Stomach smooth muscle (tissue), 2 donors: Measurements from ENCODE around the gene CTSO.

Experiments used
- H3K27ac ChIP-seq: one replicate; pipeline ENCODE4 v1.7.0; 2013; ENCODE audit warnings: mild to moderate bottlenecking, low read length, inconsistent platforms
- H3K27me3 ChIP-seq, 2 donors: one replicate each; pipeline ENCODE4 v1.7.0; 2013; ENCODE audit warnings: low read length in 2 of 2; ENCODE audit not compliant: insufficient read depth in 2 of 2, control insufficient read depth in 1 of 2
- H3K36me3 ChIP-seq, 2 donors: one replicate each; pipeline ENCODE4 v1.7.0; 2013; ENCODE audit warnings: low read length in 2 of 2; ENCODE audit not compliant: control insufficient read depth in 2 of 2, insufficient read depth in 2 of 2
- H3K4me1 ChIP-seq: one replicate; pipeline ENCODE4 v1.7.0; 2013; ENCODE audit warnings: low read length; ENCODE audit not compliant: control insufficient read depth, insufficient read depth
- H3K4me3 ChIP-seq, 2 donors: one replicate each; pipeline ENCODE4 v1.7.0; 2013; ENCODE audit warnings: low read length in 2 of 2
- H3K9ac ChIP-seq, 2 donors: one replicate each; pipeline ENCODE4 v1.7.0; 2013; ENCODE audit warnings: low read length in 2 of 2, mild to moderate bottlenecking in 1 of 2
- H3K9me3 ChIP-seq, 2 donors: one replicate each; pipeline ENCODE4 v1.7.0; 2013; ENCODE audit warnings: low read length in 2 of 2; ENCODE audit not compliant: control insufficient read depth in 2 of 2
- donor health status: healthy.
- donor health status: Pancreatic carcinoma.

CTSO gene

GRCh38 chr4:155953151-155954117 lies at the start of gene CTSO:
Gene CTSO, minus strand, starts transcription at chr4:155953866. Its CDS starts 19 bp downstream, at chr4:155953847.
- Histone ChIP-seq H3K36me3 (no peaks in the 10 kb centered on the region), H3K4me3 (peak within 1 kb of the TSS; percentile 93 to 98), H3K27ac (peak within 1 kb of the TSS; percentile 96), H3K4me1 (peaks cover 4% of the 10 kb centered on the region), H3K27me3 (no peaks in the 10 kb centered on the region), H3K9me3 (no peaks in the 10 kb centered on the region), H3K9ac (peak within 1 kb of the TSS; percentile 92 to 100)

GRCh38 chr4:156000491-156000890 lies 46.8 kb upstream of the CTSO start:
- H3K9ac ChIP-seq = no peak overlapping the region
- no peak overlapping the region for H3K4me3 ChIP-seq

GRCh38 chr4:155999725-156000124 lies 46.1 kb upstream of the CTSO start:
- Histone ChIP-seq H3K4me3 (no peak overlapping the region), H3K36me3 (no peaks in the 10 kb centered on the region), H3K9ac (no peak overlapping the region), H3K27me3 (no peaks in the 10 kb centered on the region), H3K27ac (no peak overlapping the region), H3K4me1 (no peaks in the 10 kb centered on the region), H3K9me3 (peaks cover 0 to 3% of the 10 kb centered on the region in 2 donors)

More at GRCh38 chr4:156000491-156000890, 46.8 kb upstream of the CTSO start:
- H3K27me3 ChIP-seq = no peaks in the 10 kb centered on the region
- peaks cover 0 to 3% of the 10 kb centered on the region in 2 donors for H3K9me3 ChIP-seq
- H3K27ac ChIP-seq = no peak overlapping the region
- no peaks in the 10 kb centered on the region for H3K4me1 ChIP-seq
- H3K36me3 ChIP-seq = no peaks in the 10 kb centered on the region

- H3K9ac ChIP-seq = no peak overlapping the region
- H3K36me3 ChIP-seq = no peaks in the 10 kb centered on the region
- H3K4me1 ChIP-seq = no peaks in the 10 kb centered on the region
- H3K4me3 ChIP-seq = no peak overlapping the region
- no peaks in the 10 kb centered on the region for H3K9me3 ChIP-seq
- H3K27ac ChIP-seq = no peak overlapping the region
- H3K27me3 ChIP-seq = no peaks in the 10 kb centered on the region
Observed at GRCh38 chr4:155995069-155995468, 41.4 kb upstream of the CTSO start.

GRCh38 chr4:155984106-155984797 lies 30.6 kb upstream of the CTSO start:
- no peak overlapping the region for H3K9ac ChIP-seq
- H3K27ac ChIP-seq = no peak overlapping the region
- H3K27me3 ChIP-seq = no peaks in the 10 kb centered on the region
- no peaks in the 10 kb centered on the region for H3K9me3 ChIP-seq
- no peaks in the 10 kb centered on the region for H3K36me3 ChIP-seq
- H3K4me1 ChIP-seq = no peaks in the 10 kb centered on the region
- no peak overlapping the region for H3K4me3 ChIP-seq

GRCh38 chr4:155982736-155983385 lies 29.2 kb upstream of the CTSO start:
- H3K36me3 ChIP-seq = no peaks in the 10 kb centered on the region
- H3K27me3 ChIP-seq = no peaks in the 10 kb centered on the region
- H3K9me3 ChIP-seq = no peaks in the 10 kb centered on the region
- no peak overlapping the region for H3K27ac ChIP-seq
- no peaks in the 10 kb centered on the region for H3K4me1 ChIP-seq
- H3K4me3 ChIP-seq = no peak overlapping the region
- H3K9ac ChIP-seq = no peak overlapping the region

- Histone ChIP-seq H3K27ac (no peak overlapping the region), H3K9ac (no peak overlapping the region), H3K9me3 (no peaks in the 10 kb centered on the region), H3K36me3 (no peaks in the 10 kb centered on the region), H3K4me1 (no peaks in the 10 kb centered on the region), H3K4me3 (no peak overlapping the region), H3K27me3 (no peaks in the 10 kb centered on the region)
Observed at GRCh38 chr4:155978810-155979209, 25.1 kb upstream of the CTSO start.

- H3K27ac ChIP-seq = no peak overlapping the region
- no peaks in the 10 kb centered on the region for H3K4me1 ChIP-seq
- no peaks in the 10 kb centered on the region for H3K9me3 ChIP-seq
- no peak overlapping the region for H3K4me3 ChIP-seq
- H3K36me3 ChIP-seq = no peaks in the 10 kb centered on the region
- no peak overlapping the region for H3K9ac ChIP-seq
- H3K27me3 ChIP-seq = no peaks in the 10 kb centered on the region
Observed at GRCh38 chr4:155975511-155975910, 21.8 kb upstream of the CTSO start.

- H3K4me3 ChIP-seq = no peak overlapping the region
- H3K36me3 ChIP-seq = no peaks in the 10 kb centered on the region
- H3K9ac ChIP-seq = no peak overlapping the region
- no peaks in the 10 kb centered on the region for H3K4me1 ChIP-seq
- no peaks in the 10 kb centered on the region for H3K27me3 ChIP-seq
- H3K9me3 ChIP-seq = no peaks in the 10 kb centered on the region
- no peak overlapping the region for H3K27ac ChIP-seq
Observed at GRCh38 chr4:155974996-155975395, 21.3 kb upstream of the CTSO start.

- Histone ChIP-seq H3K9me3 (no peaks in the 10 kb centered on the region), H3K4me3 (no peak overlapping the region), H3K4me1 (no peaks in the 10 kb centered on the region), H3K27me3 (no peaks in the 10 kb centered on the region), H3K36me3 (no peaks in the 10 kb centered on the region), H3K27ac (no peak overlapping the region), H3K9ac (no peak overlapping the region)
Observed at GRCh38 chr4:155974476-155974749, 20.7 kb upstream of the CTSO start.
